GM12878 (cell line): ENCODE data around the gene CYREN.

Experiments used
- CHD1 ChIP-seq: IDR thresholded peaks from 2 replicates; pipeline ENCODE4 v1.6.1; 2012; ENCODE audit warnings: low read depth, low read length, improper control_type of control experiment
- CTCF ChIP-seq, 3 experiments: IDR thresholded peaks in 2 of 3; conservative IDR thresholded peaks in 1 of 3; 2 replicates each; pipeline ENCODE4 v1.5.1; 2011; ENCODE audit warnings: low read depth in 3 of 3, low read length in 3 of 3, mild to moderate bottlenecking in 3 of 3, control low read depth in 2 of 3, moderate library complexity in 2 of 3, inconsistent platforms in 1 of 3, mixed read lengths in 1 of 3; ENCODE audit not compliant: control insufficient read depth in 2 of 3, insufficient read depth in 1 of 3; ENCODE audit errors: extremely low read depth in 1 of 3
- POLR2AphosphoS5 ChIP-seq: IDR thresholded peaks from 2 replicates; pipeline ENCODE4 v1.6.1; 2011; ENCODE audit warnings: mild to moderate bottlenecking, low read length, inconsistent platforms
- STAT3 ChIP-seq: IDR thresholded peaks from 2 replicates; pipeline ENCODE4 v1.6.1; 2011; ENCODE audit warnings: low read depth, low read length, improper control_type of control experiment
- TF ChIP-seq, protein P1 (sequence below): fragments of 450-650 bp; formaldehyde crosslinking; IDR thresholded peaks from 2 replicates; pipeline ENCODE4 v1.4.0; 2020; ENCODE audit warnings: mild to moderate bottlenecking, moderate library complexity

DNA sequence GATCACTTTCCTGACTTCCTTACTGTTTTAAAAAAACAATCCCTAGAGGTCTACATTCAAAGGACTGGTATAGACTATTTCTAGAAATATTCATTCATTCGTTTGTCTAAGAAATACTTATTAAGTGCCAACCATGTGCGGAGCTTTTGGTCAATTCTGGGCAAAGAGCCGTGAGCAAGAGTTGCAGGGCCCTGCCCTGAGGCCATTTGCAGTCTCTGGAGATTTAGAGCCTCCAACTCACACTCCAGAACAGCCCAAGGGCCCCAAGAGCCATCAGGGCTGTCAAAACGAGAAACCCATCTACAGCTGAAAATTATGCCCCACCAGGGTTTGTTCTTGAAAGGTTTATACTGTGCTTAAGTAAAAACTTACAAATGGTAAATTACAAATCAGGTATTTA, 24.6 kb upstream of the CYREN start:
- TF ChIP-seq CTCF (IDR thresholded peaks at IDR 0.05 in 2 of 3, conservative IDR thresholded peaks at IDR 0.05 in 1 of 3; ENCODE audit: control insufficient read depth in 2 of 3, extremely low read depth in 1 of 3, insufficient read depth in 1 of 3, low read depth in 3 of 3, low read length in 3 of 3) (no peak), CHD1 (no peak), STAT3 (no peak), POLR2AphosphoS5 (no peak)
- TF ChIP-seq, protein P1, sequence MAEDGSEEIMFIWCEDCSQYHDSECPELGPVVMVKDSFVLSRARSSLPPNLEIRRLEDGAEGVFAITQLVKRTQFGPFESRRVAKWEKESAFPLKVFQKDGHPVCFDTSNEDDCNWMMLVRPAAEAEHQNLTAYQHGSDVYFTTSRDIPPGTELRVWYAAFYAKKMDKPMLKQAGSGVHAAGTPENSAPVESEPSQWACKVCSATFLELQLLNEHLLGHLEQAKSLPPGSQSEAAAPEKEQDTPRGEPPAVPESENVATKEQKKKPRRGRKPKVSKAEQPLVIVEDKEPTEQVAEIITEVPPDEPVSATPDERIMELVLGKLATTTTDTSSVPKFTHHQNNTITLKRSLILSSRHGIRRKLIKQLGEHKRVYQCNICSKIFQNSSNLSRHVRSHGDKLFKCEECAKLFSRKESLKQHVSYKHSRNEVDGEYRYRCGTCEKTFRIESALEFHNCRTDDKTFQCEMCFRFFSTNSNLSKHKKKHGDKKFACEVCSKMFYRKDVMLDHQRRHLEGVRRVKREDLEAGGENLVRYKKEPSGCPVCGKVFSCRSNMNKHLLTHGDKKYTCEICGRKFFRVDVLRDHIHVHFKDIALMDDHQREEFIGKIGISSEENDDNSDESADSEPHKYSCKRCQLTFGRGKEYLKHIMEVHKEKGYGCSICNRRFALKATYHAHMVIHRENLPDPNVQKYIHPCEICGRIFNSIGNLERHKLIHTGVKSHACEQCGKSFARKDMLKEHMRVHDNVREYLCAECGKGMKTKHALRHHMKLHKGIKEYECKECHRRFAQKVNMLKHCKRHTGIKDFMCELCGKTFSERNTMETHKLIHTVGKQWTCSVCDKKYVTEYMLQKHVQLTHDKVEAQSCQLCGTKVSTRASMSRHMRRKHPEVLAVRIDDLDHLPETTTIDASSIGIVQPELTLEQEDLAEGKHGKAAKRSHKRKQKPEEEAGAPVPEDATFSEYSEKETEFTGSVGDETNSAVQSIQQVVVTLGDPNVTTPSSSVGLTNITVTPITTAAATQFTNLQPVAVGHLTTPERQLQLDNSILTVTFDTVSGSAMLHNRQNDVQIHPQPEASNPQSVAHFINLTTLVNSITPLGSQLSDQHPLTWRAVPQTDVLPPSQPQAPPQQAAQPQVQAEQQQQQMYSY (CRISPR knock-in tag), result no peak
